Gastrocnemius medialis (tissue), 4 donors: ENCODE measurements around the gene TNFRSF13B.

ENCODE experiments used
- CTCF ChIP-seq, 5 experiments: fragments of 450-650 bp in 3 of 5; fragments of 200-600 bp in 2 of 5; sonication (generic) in 2 of 5; IDR thresholded peaks in 4 of 5; conservative IDR thresholded peaks in 1 of 5; 1 replicate in 4 of 5; 2 replicates in 1 of 5; pipeline ENCODE4 v1.5.1; 2016 to 2019; ENCODE audit warnings: antibody characterized with exemption in 5 of 5, mild to moderate bottlenecking in 3 of 5, moderate library complexity in 3 of 5
- POLR2A ChIP-seq, 2 donors: fragments of 450-650 bp; IDR thresholded peaks; one replicate each; pipeline ENCODE4 v1.6.1; 2017; ENCODE audit warnings: antibody characterized with exemption in 2 of 2, mild to moderate bottlenecking in 2 of 2, moderate library complexity in 2 of 2

- no peak for TF ChIP-seq POLR2A (IDR thresholded peaks at IDR 0.05)
- no peak for TF ChIP-seq CTCF (IDR thresholded peaks at IDR 0.05 in 4 of 5, conservative IDR thresholded peaks at IDR 0.05 in 1 of 5)
Observed at GRCh38 chr17:16971458-16972338, at the start of gene TNFRSF13B.
